PC-9 (cell line): ENCODE data around the gene CABYR. TPM values are rescaled to one million over a fixed set of nuclear protein-coding genes. Genes with fewer than 3 reads are reported as not detected.

ENCODE experiments used
- BruUV-seq: library from RNA; stranded (reverse); fragments of 400-500 nt; replicated peaks from 2 replicates; lab custom pipeline; 2021; lab: Mats Ljungman, UMichigan
- CTCF ChIA-PET: fragments of 300-600 bp; sonication (Branson Sonifier 250); formaldehyde crosslinking; loops from one replicate; lab custom pipeline; 2022; ENCODE audit warnings: antibody characterized with exemption; lab: Charles Lee
- POLR2A ChIA-PET: fragments of 300-600 bp; sonication (Branson Sonifier 250); formaldehyde crosslinking; loops from one replicate; lab custom pipeline; 2022; ENCODE audit warnings: antibody characterized with exemption; ENCODE audit not compliant: unreplicated experiment; lab: Charles Lee
- DNase-seq, 2 experiments: peaks; one replicate each; pipeline versions ENCODE4 v3.0.0 to v3.0.0-alpha.2; 2015 to 2022; ENCODE audit warnings: mixed read lengths in 1 of 2
- H2AFZ ChIP-seq: fragments of 200-600 bp; sonication (generic); 2 replicates; pipeline ENCODE4 v1.8.1; 2017; ENCODE audit warnings: antibody characterized with exemption
- H3F3A ChIP-seq: fragments of 200-600 bp; sonication (generic); 2 replicates; pipeline ENCODE4 v1.8.1; 2017; ENCODE audit warnings: antibody characterized with exemption, mild to moderate bottlenecking, low read depth; ENCODE audit not compliant: insufficient read depth
- H3K27ac ChIP-seq: fragments of 200-600 bp; sonication (generic); 2 replicates; pipeline ENCODE4 v1.6.1; 2016; ENCODE audit warnings: mixed run types
- H3K27me3 ChIP-seq: fragments of 200-600 bp; sonication (generic); 2 replicates; pipeline ENCODE4 v1.6.1; 2016; ENCODE audit warnings: low read depth, mixed run types; ENCODE audit not compliant: insufficient read depth
- H3K36me3 ChIP-seq: fragments of 200-600 bp; sonication (generic); 2 replicates; pipeline ENCODE4 v1.6.1; 2016; ENCODE audit warnings: low read depth, mixed run types
- H3K4me1 ChIP-seq: fragments of 200-600 bp; sonication (generic); replicated peaks from 2 replicates; pipeline ENCODE4 v1.6.1; 2016; ENCODE audit warnings: mixed run types; ENCODE audit not compliant: insufficient read depth
- H3K4me2 ChIP-seq: fragments of 200-600 bp; sonication (generic); 2 replicates; pipeline ENCODE4 v1.6.1; 2017; ENCODE audit warnings: mixed run types
- H3K4me3 ChIP-seq: fragments of 200-600 bp; sonication (generic); 2 replicates; pipeline ENCODE4 v1.6.1; 2016; ENCODE audit warnings: mixed run types
- H3K79me2 ChIP-seq: fragments of 200-600 bp; sonication (generic); 2 replicates; pipeline ENCODE4 v1.6.1; 2017; ENCODE audit warnings: low read depth, mixed run types
- H3K9me2 ChIP-seq: fragments of 200-600 bp; sonication (generic); 2 replicates; pipeline ENCODE4 v1.8.1; 2017; ENCODE audit warnings: mild to moderate bottlenecking; ENCODE audit not compliant: insufficient read depth
- H3K9me3 ChIP-seq: fragments of 200-600 bp; sonication (generic); 2 replicates; pipeline ENCODE4 v1.8.1; 2016; ENCODE audit warnings: low read depth; ENCODE audit not compliant: insufficient read depth
- H4K20me1 ChIP-seq: fragments of 200-600 bp; sonication (generic); 2 replicates; pipeline ENCODE4 v1.8.1; 2017; ENCODE audit not compliant: insufficient read depth
- CTCF ChIP-seq: fragments of 200-600 bp; sonication (generic); conservative IDR thresholded peaks from 2 replicates; pipeline ENCODE4 v1.6.1; 2017; ENCODE audit warnings: mixed run types, antibody characterized with exemption, mild to moderate bottlenecking, moderate library complexity
- EZH2 ChIP-seq: fragments of 200-600 bp; sonication (generic); IDR thresholded peaks from 2 replicates; pipeline ENCODE4 v1.8.0; 2017; ENCODE audit warnings: antibody characterized with exemption, low read depth
- intact Hi-C: fragments of 100-400 bp; cut with micrococcal nuclease; formaldehyde crosslinking; loops from one replicate; pipeline ENCODE4 v1.10.0; 2022; ENCODE audit not compliant: unreplicated experiment
- total RNA-seq: library from RNA; stranded (reverse); gene quantifications from 2 replicates; pipeline ENCODE4 v1.2.3, GENCODE V29; 2021

The CABYR gene
- total RNA-seq, 1 experiment from 2014 or later: 32.4 TPM

- no peak overlapping the region for H3K4me2 ChIP-seq
- CTCF ChIA-PET: no interaction called here
- intact Hi-C loops: no loop called here
These were observed 12.5 kb upstream of the CABYR start for GRCh38 chr18:24126155-24126961.

DNA sequence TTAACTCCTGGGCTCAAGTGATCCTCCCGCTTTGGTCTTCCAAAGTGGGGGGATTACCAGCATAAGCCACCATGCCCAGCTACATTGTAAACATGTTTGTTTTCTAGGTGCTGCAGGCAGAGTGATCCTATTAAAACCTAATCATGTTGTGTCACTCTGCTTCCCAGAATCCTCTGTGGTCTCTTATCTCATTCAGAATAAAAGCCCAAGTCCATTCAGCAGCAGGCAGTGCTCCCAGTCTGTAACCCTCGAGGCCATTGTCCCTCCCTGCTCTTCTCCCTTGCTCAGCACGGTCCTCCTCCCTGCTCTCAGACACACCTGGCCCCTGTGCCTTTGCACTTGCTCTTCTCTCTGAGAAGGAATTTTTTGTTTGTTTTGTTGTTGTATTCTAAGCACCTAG lies 11.1 kb upstream of the CABYR start:
- Histone ChIP-seq H3K9me3 (no peaks in the 10 kb centered on the region), H3F3A (no peaks in the 10 kb centered on the region), H3K4me1 (no peaks in the 10 kb centered on the region), H4K20me1 (no peaks in the 10 kb centered on the region), H3K4me3 (no peak overlapping the region), H3K9me2 (no peaks in the 10 kb centered on the region), H2AFZ (no peak overlapping the region), H3K4me2 (no peak overlapping the region), H3K27ac (no peak overlapping the region), H3K36me3 (no peaks in the 10 kb centered on the region), H3K27me3 (no peaks in the 10 kb centered on the region), H3K79me2 (no peaks in the 10 kb centered on the region)
- TF ChIP-seq CTCF (no peak), EZH2 (no peak)
- no TSS peak for BruUV-seq
- intact Hi-C loops: no loop called here
- no peak for DNase-seq
- POLR2A ChIA-PET: interaction anchor here (0.7 kb wide), 1 partner anchor 305 kb away, joined by 4 read pairs; no protein-coding TSS in a partner anchor
- CTCF ChIA-PET: no interaction called here

More at GRCh38 chr18:24126155-24126961, 12.5 kb upstream of the CABYR start:
- H3K9me3 ChIP-seq: no peaks in the 10 kb centered on the region
- no peak for TF ChIP-seq CTCF
- no peak for TF ChIP-seq EZH2
- no peaks in the 10 kb centered on the region for H3K9me2 ChIP-seq
- H3K27ac ChIP-seq: no peak overlapping the region
- H3K4me1 ChIP-seq: no peaks in the 10 kb centered on the region
- no peak overlapping the region for H2AFZ ChIP-seq
- no peaks in the 10 kb centered on the region for H3F3A ChIP-seq
- no TSS peak for BruUV-seq
- no peaks in the 10 kb centered on the region for H3K27me3 ChIP-seq
- H4K20me1 ChIP-seq: no peaks in the 10 kb centered on the region
- POLR2A ChIA-PET: no interaction called here
- no peaks in the 10 kb centered on the region for H3K79me2 ChIP-seq
- no peak overlapping the region for H3K4me3 ChIP-seq
- no peak for DNase-seq
- H3K36me3 ChIP-seq: no peaks in the 10 kb centered on the region

GRCh38 chr18:24128700-24129099 lies 10.2 kb upstream of the CABYR start:
- no peaks in the 10 kb centered on the region for H3F3A ChIP-seq
- no peaks in the 10 kb centered on the region for H3K36me3 ChIP-seq
- TF ChIP-seq EZH2: no peak
- TF ChIP-seq CTCF: no peak
- no peak overlapping the region for H3K4me3 ChIP-seq
- no peaks in the 10 kb centered on the region for H3K9me3 ChIP-seq
- CTCF ChIA-PET: no interaction called here
- no peak overlapping the region for H2AFZ ChIP-seq
- no peaks in the 10 kb centered on the region for H3K4me1 ChIP-seq
- H4K20me1 ChIP-seq: no peaks in the 10 kb centered on the region
- BruUV-seq: no TSS peak
- H3K79me2 ChIP-seq: no peaks in the 10 kb centered on the region
- no peak for DNase-seq
- POLR2A ChIA-PET: no interaction called here
- H3K4me2 ChIP-seq: no peak overlapping the region
- no peak overlapping the region for H3K27ac ChIP-seq
- intact Hi-C loops: no loop called here
- no peaks in the 10 kb centered on the region for H3K27me3 ChIP-seq
- no peaks in the 10 kb centered on the region for H3K9me2 ChIP-seq
